ENCODE measurements around the gene PGAM1.
"Not testable (repeated sequence)": the region's sequence is repeated elsewhere in the genome, so short reads cannot be mapped to it uniquely, and the experiment has no call there.

Gene PGAM1

DNA sequence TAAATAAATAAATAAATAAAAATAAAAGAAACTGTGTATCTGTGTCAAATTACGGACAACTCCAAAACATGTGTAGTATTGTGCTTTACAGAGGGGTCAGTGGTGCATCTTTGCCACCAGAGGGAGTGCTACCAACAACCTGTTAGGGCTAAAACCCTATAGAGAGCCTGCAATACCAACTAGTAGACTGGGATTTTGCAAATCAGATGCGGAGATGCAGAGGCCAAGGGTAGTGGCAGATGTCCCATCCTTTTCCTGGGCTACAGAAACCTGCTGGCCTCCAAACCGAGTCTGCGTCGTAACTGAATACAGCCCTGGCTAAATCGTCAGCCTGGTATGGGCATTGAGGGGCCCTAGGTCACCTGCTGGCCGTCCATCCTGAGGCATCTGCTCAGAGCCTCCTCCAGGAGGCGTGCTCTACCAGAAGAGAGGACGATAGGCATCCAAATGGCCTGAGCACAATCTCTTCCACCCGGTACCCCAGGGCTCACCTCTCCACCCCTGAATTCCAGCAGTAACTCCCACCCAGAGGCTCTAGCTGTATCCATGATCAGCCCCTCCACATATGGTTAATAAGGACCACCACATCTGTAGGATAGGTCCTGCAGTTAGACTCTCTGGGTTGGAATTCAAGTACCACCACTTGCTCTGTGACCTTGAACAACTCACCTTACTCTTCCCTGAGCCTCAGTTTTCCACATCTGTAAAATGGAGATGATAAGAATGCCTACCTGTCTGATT, 18.6 kb upstream of the PGAM1 start:
- DNase-seq (ENCODE audit: low read depth): no peak
- TF ChIP-seq, protein P1, sequence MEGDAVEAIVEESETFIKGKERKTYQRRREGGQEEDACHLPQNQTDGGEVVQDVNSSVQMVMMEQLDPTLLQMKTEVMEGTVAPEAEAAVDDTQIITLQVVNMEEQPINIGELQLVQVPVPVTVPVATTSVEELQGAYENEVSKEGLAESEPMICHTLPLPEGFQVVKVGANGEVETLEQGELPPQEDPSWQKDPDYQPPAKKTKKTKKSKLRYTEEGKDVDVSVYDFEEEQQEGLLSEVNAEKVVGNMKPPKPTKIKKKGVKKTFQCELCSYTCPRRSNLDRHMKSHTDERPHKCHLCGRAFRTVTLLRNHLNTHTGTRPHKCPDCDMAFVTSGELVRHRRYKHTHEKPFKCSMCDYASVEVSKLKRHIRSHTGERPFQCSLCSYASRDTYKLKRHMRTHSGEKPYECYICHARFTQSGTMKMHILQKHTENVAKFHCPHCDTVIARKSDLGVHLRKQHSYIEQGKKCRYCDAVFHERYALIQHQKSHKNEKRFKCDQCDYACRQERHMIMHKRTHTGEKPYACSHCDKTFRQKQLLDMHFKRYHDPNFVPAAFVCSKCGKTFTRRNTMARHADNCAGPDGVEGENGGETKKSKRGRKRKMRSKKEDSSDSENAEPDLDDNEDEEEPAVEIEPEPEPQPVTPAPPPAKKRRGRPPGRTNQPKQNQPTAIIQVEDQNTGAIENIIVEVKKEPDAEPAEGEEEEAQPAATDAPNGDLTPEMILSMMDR (IDR thresholded peaks at IDR 0.05; ENCODE audit: low read depth, low read length, missing control alignments): peak; percentile 84
- in situ Hi-C loops (cut with HindIII; ENCODE audit: low sequenced_read_pairs): no loop called here
- no peak overlapping the region for H3K4me3 ChIP-seq (ENCODE audit: low read depth, low read length)

- H3K4me3 ChIP-seq (ENCODE audit: low read depth, low read length): no peak overlapping the region
- in situ Hi-C loops (cut with HindIII; ENCODE audit: low sequenced_read_pairs): no loop called here
- TF ChIP-seq, protein P1 (IDR thresholded peaks at IDR 0.05; ENCODE audit: low read depth, low read length, missing control alignments): no peak
- DNase-seq (ENCODE audit: low read depth): no peak
Observed at GRCh38 chr10:97407952-97408248, 18.1 kb upstream of the PGAM1 start.

- in situ Hi-C loops (cut with HindIII; ENCODE audit: low sequenced_read_pairs): no loop called here
- no peak for DNase-seq (ENCODE audit: low read depth)
- H3K4me3 ChIP-seq (ENCODE audit: low read depth, low read length): no peak overlapping the region
- TF ChIP-seq, protein P1 (IDR thresholded peaks at IDR 0.05; ENCODE audit: low read depth, low read length, missing control alignments): no peak
Observed at GRCh38 chr10:97408496-97408992, 17.4 kb upstream of the PGAM1 start.

GRCh38 chr10:97411406-97411805, 14.6 kb upstream of the PGAM1 start:
- no peak overlapping the region for H3K4me3 ChIP-seq (ENCODE audit: low read depth, low read length)
- DNase-seq (ENCODE audit: low read depth): no peak
- TF ChIP-seq, protein P1 (IDR thresholded peaks at IDR 0.05; ENCODE audit: low read depth, low read length, missing control alignments): no peak
- in situ Hi-C loops (cut with HindIII; ENCODE audit: low sequenced_read_pairs): no loop called here

GRCh38 chr10:97412891-97413304, 13.1 kb upstream of the PGAM1 start:
- DNase-seq (ENCODE audit: low read depth): no peak
- in situ Hi-C loops (cut with HindIII; ENCODE audit: low sequenced_read_pairs): no loop called here
- TF ChIP-seq, protein P1 (IDR thresholded peaks at IDR 0.05; ENCODE audit: low read depth, low read length, missing control alignments): no peak
- no peak overlapping the region for H3K4me3 ChIP-seq (ENCODE audit: low read depth, low read length)

- in situ Hi-C loops (cut with HindIII; ENCODE audit: low sequenced_read_pairs): no loop called here
- H3K4me3 ChIP-seq (ENCODE audit: low read depth, low read length): no peak overlapping the region
- TF ChIP-seq, protein P1 (IDR thresholded peaks at IDR 0.05; ENCODE audit: low read depth, low read length, missing control alignments): no peak
- DNase-seq (ENCODE audit: low read depth): no peak
Observed at GRCh38 chr10:97416565-97416964, 9.4 kb upstream of the PGAM1 start.

GRCh38 chr10:97423757-97424098, 2.3 kb upstream of the PGAM1 start:
- H3K4me3 ChIP-seq (ENCODE audit: low read depth, low read length); in situ Hi-C loops (cut with HindIII; ENCODE audit: low sequenced_read_pairs); DNase-seq (ENCODE audit: low read depth): not testable (repeated sequence)

All from astrocyte of the cerebellum (primary cell).